Measurements from ENCODE around the gene FBN2. TPM values are rescaled to one million over a fixed set of nuclear protein-coding genes. Genes with fewer than 3 reads are reported as not detected.
A peak's percentile ranks its signal among the peaks of the same experiment; 100 is the strongest.

The FBN2 gene
- total RNA-seq, 1 donor from 2014 or later: 186 TPM

GRCh38 chr5:128532776-128533175, 5.3 kb downstream of the FBN2 start:
- DNase-seq (ENCODE audit: extremely low spot score, unreplicated experiment): no peak
- no peak overlapping the region for H3K27ac Mint-ChIP-seq

DNA sequence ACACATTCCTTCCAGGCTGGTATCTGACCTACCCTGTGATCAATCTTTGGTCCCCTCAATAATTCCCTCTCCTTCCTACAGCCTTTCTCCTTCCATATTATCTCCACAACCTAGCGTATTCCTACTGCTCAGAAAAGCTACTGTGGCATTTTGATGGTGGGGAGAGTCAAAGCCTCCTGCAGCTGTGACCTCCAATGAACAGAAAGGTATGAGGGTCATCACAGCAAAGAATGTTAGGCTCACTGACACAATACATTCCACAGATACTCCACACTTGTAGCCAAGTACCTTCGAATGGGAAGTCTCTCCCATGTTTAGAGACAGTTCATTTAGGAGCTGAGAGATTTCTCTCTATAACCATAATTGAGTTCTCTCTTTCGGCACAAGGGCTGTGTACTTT, 5.9 kb downstream of the FBN2 start:
- DNase-seq (ENCODE audit: extremely low spot score, unreplicated experiment): no peak
- Mint-ChIP-seq H3K27me3 (peaks cover 14% of the 10 kb centered on the region), H3K27ac (peak overlapping the region; percentile 46), H3K4me1 (ENCODE audit: unreplicated experiment) (peaks cover 36% of the 10 kb centered on the region), H3K9me3 (no peaks in the 10 kb centered on the region), H3K4me3 (peak overlapping the region; percentile 11), H3K36me3 (peaks cover 34% of the 10 kb centered on the region)
- TF ChIP-seq, protein P1, sequence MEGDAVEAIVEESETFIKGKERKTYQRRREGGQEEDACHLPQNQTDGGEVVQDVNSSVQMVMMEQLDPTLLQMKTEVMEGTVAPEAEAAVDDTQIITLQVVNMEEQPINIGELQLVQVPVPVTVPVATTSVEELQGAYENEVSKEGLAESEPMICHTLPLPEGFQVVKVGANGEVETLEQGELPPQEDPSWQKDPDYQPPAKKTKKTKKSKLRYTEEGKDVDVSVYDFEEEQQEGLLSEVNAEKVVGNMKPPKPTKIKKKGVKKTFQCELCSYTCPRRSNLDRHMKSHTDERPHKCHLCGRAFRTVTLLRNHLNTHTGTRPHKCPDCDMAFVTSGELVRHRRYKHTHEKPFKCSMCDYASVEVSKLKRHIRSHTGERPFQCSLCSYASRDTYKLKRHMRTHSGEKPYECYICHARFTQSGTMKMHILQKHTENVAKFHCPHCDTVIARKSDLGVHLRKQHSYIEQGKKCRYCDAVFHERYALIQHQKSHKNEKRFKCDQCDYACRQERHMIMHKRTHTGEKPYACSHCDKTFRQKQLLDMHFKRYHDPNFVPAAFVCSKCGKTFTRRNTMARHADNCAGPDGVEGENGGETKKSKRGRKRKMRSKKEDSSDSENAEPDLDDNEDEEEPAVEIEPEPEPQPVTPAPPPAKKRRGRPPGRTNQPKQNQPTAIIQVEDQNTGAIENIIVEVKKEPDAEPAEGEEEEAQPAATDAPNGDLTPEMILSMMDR (conservative IDR thresholded peaks at IDR 0.05): no peak

More at GRCh38 chr5:128532776-128533175, 5.3 kb downstream of the FBN2 start:
- Mint-ChIP-seq H3K9me3 (no peaks in the 10 kb centered on the region), H3K4me3 (no peak overlapping the region), H3K36me3 (peaks cover 34% of the 10 kb centered on the region), H3K4me1 (ENCODE audit: unreplicated experiment) (peaks cover 36% of the 10 kb centered on the region), H3K27me3 (peaks cover 14% of the 10 kb centered on the region)
- TF ChIP-seq, protein P1 (conservative IDR thresholded peaks at IDR 0.05): no peak

GRCh38 chr5:128528637-128529255, 9.3 kb downstream of the FBN2 start:
- no peaks in the 10 kb centered on the region for H3K9me3 Mint-ChIP-seq
- peaks cover 21% of the 10 kb centered on the region for H3K4me1 Mint-ChIP-seq (ENCODE audit: unreplicated experiment)
- H3K27me3 Mint-ChIP-seq: no peaks in the 10 kb centered on the region
- H3K36me3 Mint-ChIP-seq: peaks cover 42% of the 10 kb centered on the region
- no peak overlapping the region for H3K4me3 Mint-ChIP-seq
- TF ChIP-seq, protein P1 (conservative IDR thresholded peaks at IDR 0.05): no peak
- peak overlapping the region; percentile 15 for H3K27ac Mint-ChIP-seq
- no peak for DNase-seq (ENCODE audit: extremely low spot score, unreplicated experiment)

- Mint-ChIP-seq H3K36me3 (peaks cover 49% of the 10 kb centered on the region), H3K4me3 (no peak overlapping the region), H3K4me1 (ENCODE audit: unreplicated experiment) (peaks cover 21% of the 10 kb centered on the region), H3K27ac (no peak overlapping the region), H3K27me3 (no peaks in the 10 kb centered on the region), H3K9me3 (no peaks in the 10 kb centered on the region)
- TF ChIP-seq, protein P1 (conservative IDR thresholded peaks at IDR 0.05): no peak
- no peak for DNase-seq (ENCODE audit: extremely low spot score, unreplicated experiment)
Observed at GRCh38 chr5:128528126-128528525, 9.9 kb downstream of the FBN2 start.

DNA sequence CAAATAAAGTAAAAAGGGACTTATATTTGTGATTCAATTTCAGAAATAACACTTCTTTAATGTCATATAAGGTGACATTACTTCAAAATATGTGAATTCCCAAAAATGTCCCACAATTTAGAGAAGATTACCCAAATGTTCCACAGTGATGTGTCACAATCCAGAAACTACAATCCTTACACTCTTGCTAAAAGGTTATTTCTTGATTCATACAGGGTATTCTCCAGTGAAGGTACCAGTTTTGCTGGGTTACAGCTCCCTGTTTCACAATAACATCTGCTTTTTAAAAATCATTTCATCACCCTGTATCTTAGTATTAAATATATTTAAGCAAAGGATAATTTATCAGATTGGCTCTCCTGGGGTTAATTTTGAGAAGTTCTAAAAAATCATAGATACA, 11.0 kb downstream of the FBN2 start:
- H3K27ac Mint-ChIP-seq: no peak overlapping the region
- TF ChIP-seq, protein P1 (conservative IDR thresholded peaks at IDR 0.05): no peak
- H3K36me3 Mint-ChIP-seq: peaks cover 59% of the 10 kb centered on the region
- DNase-seq (ENCODE audit: extremely low spot score, unreplicated experiment): no peak
- H3K9me3 Mint-ChIP-seq: no peaks in the 10 kb centered on the region
- H3K27me3 Mint-ChIP-seq: no peaks in the 10 kb centered on the region
- H3K4me1 Mint-ChIP-seq (ENCODE audit: unreplicated experiment): peaks cover 21% of the 10 kb centered on the region
- H3K4me3 Mint-ChIP-seq: no peak overlapping the region

All from type B pancreatic cell (in vitro differentiated cells).